ENCODE results near the gene SPIRE2.

SPIRE2 gene

GRCh38 chr16:89915303-89916232 is 87.3 kb downstream of the SPIRE2 start:
- Histone ChIP-seq H2AFZ (ENCODE audit: low read depth, low read length) (no peak overlapping the region), H3K4me1 (ENCODE audit: insufficient read depth, low read length) (peaks cover 4% of the 10 kb centered on the region), H3K9me3 (ENCODE audit: low read length) (no peaks in the 10 kb centered on the region), H3K27me3 (ENCODE audit: insufficient read depth, low read length) (no peaks in the 10 kb centered on the region), H3K36me3 (ENCODE audit: insufficient read depth, low read length) (peaks cover 18% of the 10 kb centered on the region), H3K4me3 (ENCODE audit: low read length) (no peak overlapping the region)

DNA sequence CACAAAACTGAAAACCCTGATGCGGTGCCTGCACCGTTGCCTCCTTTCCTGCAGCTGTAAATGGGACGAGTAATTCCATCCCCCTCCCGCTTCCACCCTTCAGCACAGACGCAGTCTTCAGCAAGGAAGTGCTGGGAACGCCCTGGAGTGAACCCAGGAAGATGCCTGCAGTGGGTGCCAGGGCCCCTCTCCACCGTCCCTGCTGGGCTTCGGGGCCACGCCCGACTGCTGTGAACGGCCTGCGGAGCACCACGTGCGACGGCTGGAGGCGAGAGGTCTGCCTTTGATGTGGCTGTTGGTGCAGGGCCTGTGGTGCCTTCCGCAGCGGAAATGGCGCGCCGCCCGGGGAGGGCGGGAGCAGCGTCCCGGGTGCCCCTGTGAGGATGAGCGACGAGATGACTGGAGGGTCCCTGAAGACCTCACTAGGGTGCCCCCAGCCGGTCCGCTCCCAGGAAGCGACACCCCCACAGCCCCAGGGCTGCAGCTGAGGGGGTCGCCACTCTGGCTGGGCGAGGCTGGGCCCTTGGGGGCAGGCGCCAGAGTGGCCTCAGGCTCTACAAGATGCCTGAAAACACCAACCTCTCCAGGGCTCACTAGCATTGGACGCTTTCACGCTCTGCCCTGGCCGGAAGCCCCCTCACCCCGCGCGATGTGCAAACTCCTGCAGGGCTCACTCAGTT is 89.6 kb downstream of the SPIRE2 start:
- Histone ChIP-seq H3K36me3 (ENCODE audit: insufficient read depth, low read length) (no peaks in the 10 kb centered on the region), H3K9me3 (ENCODE audit: low read length) (no peaks in the 10 kb centered on the region), H3K4me3 (ENCODE audit: low read length) (no peak overlapping the region), H2AFZ (ENCODE audit: low read depth, low read length) (no peak overlapping the region), H3K4me1 (ENCODE audit: insufficient read depth, low read length) (peaks cover 14% of the 10 kb centered on the region), H3K27me3 (ENCODE audit: insufficient read depth, low read length) (no peaks in the 10 kb centered on the region)

GRCh38 chr16:89918453-89919347 is 90.4 kb downstream of the SPIRE2 start, which contains the start of gene MC1R:
MC1R (plus strand) TSS chr16:89918862; CDS start chr16:89919259, 397 bp downstream.
- Histone ChIP-seq H3K9me3 (ENCODE audit: low read length) (no peaks in the 10 kb centered on the region), H3K36me3 (ENCODE audit: insufficient read depth, low read length) (no peaks in the 10 kb centered on the region), H3K4me3 (ENCODE audit: low read length) (no peak within 1 kb of the TSS), H3K27me3 (ENCODE audit: insufficient read depth, low read length) (no peaks in the 10 kb centered on the region), H3K4me1 (ENCODE audit: insufficient read depth, low read length) (peaks cover 14% of the 10 kb centered on the region), H2AFZ (ENCODE audit: low read depth, low read length) (no peak within 1 kb of the TSS)

DNA sequence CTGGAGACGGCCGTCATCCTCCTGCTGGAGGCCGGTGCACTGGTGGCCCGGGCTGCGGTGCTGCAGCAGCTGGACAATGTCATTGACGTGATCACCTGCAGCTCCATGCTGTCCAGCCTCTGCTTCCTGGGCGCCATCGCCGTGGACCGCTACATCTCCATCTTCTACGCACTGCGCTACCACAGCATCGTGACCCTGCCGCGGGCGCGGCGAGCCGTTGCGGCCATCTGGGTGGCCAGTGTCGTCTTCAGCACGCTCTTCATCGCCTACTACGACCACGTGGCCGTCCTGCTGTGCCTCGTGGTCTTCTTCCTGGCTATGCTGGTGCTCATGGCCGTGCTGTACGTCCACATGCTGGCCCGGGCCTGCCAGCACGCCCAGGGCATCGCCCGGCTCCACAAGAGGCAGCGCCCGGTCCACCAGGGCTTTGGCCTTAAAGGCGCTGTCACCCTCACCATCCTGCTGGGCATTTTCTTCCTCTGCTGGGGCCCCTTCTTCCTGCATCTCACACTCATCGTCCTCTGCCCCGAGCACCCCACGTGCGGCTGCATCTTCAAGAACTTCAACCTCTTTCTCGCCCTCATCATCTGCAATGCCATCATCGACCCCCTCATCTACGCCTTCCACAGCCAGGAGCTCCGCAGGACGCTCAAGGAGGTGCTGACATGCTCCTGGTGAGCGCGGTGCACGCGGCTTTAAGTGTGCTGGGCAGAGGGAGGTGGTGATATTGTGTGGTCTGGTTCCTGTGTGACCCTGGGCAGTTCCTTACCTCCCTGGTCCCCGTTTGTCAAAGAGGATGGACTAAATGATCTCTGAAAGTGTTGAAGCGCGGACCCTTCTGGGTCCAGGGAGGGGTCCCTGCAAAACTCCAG is 91.5 kb downstream of the SPIRE2 start:
- Histone ChIP-seq H2AFZ (ENCODE audit: low read depth, low read length) (no peak overlapping the region), H3K4me3 (ENCODE audit: low read length) (no peak overlapping the region), H3K9me3 (ENCODE audit: low read length) (no peaks in the 10 kb centered on the region), H3K27me3 (ENCODE audit: insufficient read depth, low read length) (no peaks in the 10 kb centered on the region), H3K4me1 (ENCODE audit: insufficient read depth, low read length) (peaks cover 14% of the 10 kb centered on the region), H3K36me3 (ENCODE audit: insufficient read depth, low read length) (no peaks in the 10 kb centered on the region)

- H3K27me3 ChIP-seq (ENCODE audit: insufficient read depth, low read length): no peaks in the 10 kb centered on the region
- H2AFZ ChIP-seq (ENCODE audit: low read depth, low read length): no peak overlapping the region
- no peaks in the 10 kb centered on the region for H3K9me3 ChIP-seq (ENCODE audit: low read length)
- H3K4me3 ChIP-seq (ENCODE audit: low read length): no peak overlapping the region
- H3K36me3 ChIP-seq (ENCODE audit: insufficient read depth, low read length): peaks cover 2% of the 10 kb centered on the region
- peaks cover 23% of the 10 kb centered on the region for H3K4me1 ChIP-seq (ENCODE audit: insufficient read depth, low read length)
Measured at GRCh38 chr16:89920723-89921122, 92.4 kb downstream of the SPIRE2 start.
